GM12864 (cell line): Measurements from ENCODE around the gene SPP1.
"Not testable (repeated sequence)": the region's sequence is repeated elsewhere in the genome, so short reads cannot be mapped to it uniquely, and the experiment has no call there.

Source experiments
- DNase-seq: peaks from one replicate; pipeline ENCODE4 v3.0.0-alpha.2; 2011; ENCODE audit warnings: low read depth
- H3K4me3 ChIP-seq: 2 replicates; pipeline ENCODE4 v1.5.1; 2011; ENCODE audit warnings: mild to moderate bottlenecking, low read depth, low read length, control low read depth
- CTCF ChIP-seq: IDR thresholded peaks from 2 replicates; pipeline ENCODE4 v1.5.1; 2011; ENCODE audit warnings: low read depth, mild to moderate bottlenecking, moderate library complexity, low read length, control low read depth, inconsistent platforms; ENCODE audit errors: missing control alignments

The SPP1 gene

GRCh38 chr4:87985097-87985886 is 9.8 kb downstream of the SPP1 start:
- peak; percentile 66 for TF ChIP-seq CTCF

GRCh38 chr4:87985887-87986200 is 10.3 kb downstream of the SPP1 start:
- TF ChIP-seq CTCF, result no peak
- DNase-seq, result no peak
- no peak overlapping the region for H3K4me3 ChIP-seq

More at GRCh38 chr4:87985097-87985886, 9.8 kb downstream of the SPP1 start:
- DNase-seq, result no peak
- no peak overlapping the region for H3K4me3 ChIP-seq

GRCh38 chr4:87986508-87986907 is 11.0 kb downstream of the SPP1 start:
- H3K4me3 ChIP-seq, result no peak overlapping the region
- no peak for DNase-seq
- TF ChIP-seq CTCF, result no peak

- H3K4me3 ChIP-seq, result no peak overlapping the region
- no peak for DNase-seq
- no peak for TF ChIP-seq CTCF
Measured at GRCh38 chr4:87989765-87990164, 14.3 kb downstream of the SPP1 start.

GRCh38 chr4:87995435-87995834 is 19.9 kb downstream of the SPP1 start:
- DNase-seq, result no peak
- TF ChIP-seq CTCF, result no peak
- no peak overlapping the region for H3K4me3 ChIP-seq

- not testable (repeated sequence) for DNase-seq, H3K4me3 ChIP-seq
Measured at GRCh38 chr4:87999191-87999691, 23.7 kb downstream of the SPP1 start.

GRCh38 chr4:88001871-88002270 is 26.4 kb downstream of the SPP1 start:
- DNase-seq, result no peak
- no peak for TF ChIP-seq CTCF

More at GRCh38 chr4:88001871-88002270, 26.4 kb downstream of the SPP1 start:
- H3K4me3 ChIP-seq, result no peak overlapping the region
